ENCODE measurements around the gene RAB11FIP3. TPM values are rescaled to one million over a fixed set of nuclear protein-coding genes. Genes with fewer than 3 reads are reported as not detected.

Gene RAB11FIP3
- total and polyA plus RNA-seq, 9 of the 15 experiments (the other 6 are each of a cell fraction or from before 2014, with no cell fraction given), result 0.46 to 13.1 (median 4.3) TPM

- TF ChIP-seq, protein P1, sequence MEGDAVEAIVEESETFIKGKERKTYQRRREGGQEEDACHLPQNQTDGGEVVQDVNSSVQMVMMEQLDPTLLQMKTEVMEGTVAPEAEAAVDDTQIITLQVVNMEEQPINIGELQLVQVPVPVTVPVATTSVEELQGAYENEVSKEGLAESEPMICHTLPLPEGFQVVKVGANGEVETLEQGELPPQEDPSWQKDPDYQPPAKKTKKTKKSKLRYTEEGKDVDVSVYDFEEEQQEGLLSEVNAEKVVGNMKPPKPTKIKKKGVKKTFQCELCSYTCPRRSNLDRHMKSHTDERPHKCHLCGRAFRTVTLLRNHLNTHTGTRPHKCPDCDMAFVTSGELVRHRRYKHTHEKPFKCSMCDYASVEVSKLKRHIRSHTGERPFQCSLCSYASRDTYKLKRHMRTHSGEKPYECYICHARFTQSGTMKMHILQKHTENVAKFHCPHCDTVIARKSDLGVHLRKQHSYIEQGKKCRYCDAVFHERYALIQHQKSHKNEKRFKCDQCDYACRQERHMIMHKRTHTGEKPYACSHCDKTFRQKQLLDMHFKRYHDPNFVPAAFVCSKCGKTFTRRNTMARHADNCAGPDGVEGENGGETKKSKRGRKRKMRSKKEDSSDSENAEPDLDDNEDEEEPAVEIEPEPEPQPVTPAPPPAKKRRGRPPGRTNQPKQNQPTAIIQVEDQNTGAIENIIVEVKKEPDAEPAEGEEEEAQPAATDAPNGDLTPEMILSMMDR (IDR thresholded peaks at IDR 0.05 in 2 of 3, conservative IDR thresholded peaks at IDR 0.05 in 1 of 3; ENCODE audit: insufficient read depth in 2 of 3, low read depth in 1 of 3, low read length in 3 of 3), result peak in 2 of 3 experiments; percentile 20 to 52; a peak in 3 of 6 replicates
- TF ChIP-seq ZNF354B (CRISPR knock-in tag; IDR thresholded peaks at IDR 0.05), result no peak
- TF ChIP-seq KLF6 (CRISPR knock-in tag; IDR thresholded peaks at IDR 0.05; ENCODE audit: borderline replicate concordance), result no peak
- TF ChIP-seq NELFE (IDR thresholded peaks at IDR 0.05; ENCODE audit: insufficient read depth, insufficient read length), result no peak
- no peak for TF ChIP-seq ASH1L (IDR thresholded peaks at IDR 0.05; ENCODE audit: borderline replicate concordance, low read depth, partially characterized antibody)
- no peak for TF ChIP-seq SREBF1 (IDR thresholded peaks at IDR 0.05; ENCODE audit: borderline replicate concordance, low read depth, low read length)
- TF ChIP-seq, protein P2, sequence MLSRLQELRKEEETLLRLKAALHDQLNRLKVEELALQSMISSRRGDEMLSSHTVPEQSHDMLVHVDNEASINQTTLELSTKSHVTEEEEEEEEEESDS (CRISPR knock-in tag; IDR thresholded peaks at IDR 0.05), result no peak
- TF ChIP-seq HMGN3 (IDR thresholded peaks at IDR 0.05; ENCODE audit: borderline replicate concordance, extremely low read depth, insufficient read length, low read depth, low read length), result no peak
- no peak for TF ChIP-seq SMAD3 (CRISPR knock-in tag; conservative IDR thresholded peaks at IDR 0.05)
- TF ChIP-seq ZNF584 (CRISPR knock-in tag; IDR thresholded peaks at IDR 0.05; ENCODE audit: low read depth), result no peak
- no peak for TF ChIP-seq POLR2AphosphoS5 (IDR thresholded peaks at IDR 0.05; ENCODE audit: control insufficient read depth, insufficient read depth, low read depth, low read length)
- no peak for TF ChIP-seq FOXP1 (CRISPR knock-in tag; IDR thresholded peaks at IDR 0.05)
- TF ChIP-seq, protein P3, sequence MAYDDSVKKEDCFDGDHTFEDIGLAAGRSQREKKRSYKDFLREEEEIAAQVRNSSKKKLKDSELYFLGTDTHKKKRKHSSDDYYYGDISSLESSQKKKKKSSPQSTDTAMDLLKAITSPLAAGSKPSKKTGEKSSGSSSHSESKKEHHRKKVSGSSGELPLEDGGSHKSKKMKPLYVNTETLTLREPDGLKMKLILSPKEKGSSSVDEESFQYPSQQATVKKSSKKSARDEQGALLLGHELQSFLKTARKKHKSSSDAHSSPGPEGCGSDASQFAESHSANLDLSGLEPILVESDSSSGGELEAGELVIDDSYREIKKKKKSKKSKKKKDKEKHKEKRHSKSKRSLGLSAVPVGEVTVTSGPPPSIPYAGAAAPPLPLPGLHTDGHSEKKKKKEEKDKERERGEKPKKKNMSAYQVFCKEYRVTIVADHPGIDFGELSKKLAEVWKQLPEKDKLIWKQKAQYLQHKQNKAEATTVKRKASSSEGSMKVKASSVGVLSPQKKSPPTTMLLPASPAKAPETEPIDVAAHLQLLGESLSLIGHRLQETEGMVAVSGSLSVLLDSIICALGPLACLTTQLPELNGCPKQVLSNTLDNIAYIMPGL (CRISPR knock-in tag; IDR thresholded peaks at IDR 0.05), result no peak
- TF ChIP-seq, protein P4, sequence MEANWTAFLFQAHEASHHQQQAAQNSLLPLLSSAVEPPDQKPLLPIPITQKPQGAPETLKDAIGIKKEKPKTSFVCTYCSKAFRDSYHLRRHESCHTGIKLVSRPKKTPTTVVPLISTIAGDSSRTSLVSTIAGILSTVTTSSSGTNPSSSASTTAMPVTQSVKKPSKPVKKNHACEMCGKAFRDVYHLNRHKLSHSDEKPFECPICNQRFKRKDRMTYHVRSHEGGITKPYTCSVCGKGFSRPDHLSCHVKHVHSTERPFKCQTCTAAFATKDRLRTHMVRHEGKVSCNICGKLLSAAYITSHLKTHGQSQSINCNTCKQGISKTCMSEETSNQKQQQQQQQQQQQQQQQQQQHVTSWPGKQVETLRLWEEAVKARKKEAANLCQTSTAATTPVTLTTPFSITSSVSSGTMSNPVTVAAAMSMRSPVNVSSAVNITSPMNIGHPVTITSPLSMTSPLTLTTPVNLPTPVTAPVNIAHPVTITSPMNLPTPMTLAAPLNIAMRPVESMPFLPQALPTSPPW (CRISPR knock-in tag; IDR thresholded peaks at IDR 0.05), result 0 out of 2 replicates have a peak, but pooled peaks have one; percentile 25
- TF ChIP-seq E2F4 (CRISPR knock-in tag; IDR thresholded peaks at IDR 0.05; ENCODE audit: low read depth), result no peak
- TF ChIP-seq, protein P5, sequence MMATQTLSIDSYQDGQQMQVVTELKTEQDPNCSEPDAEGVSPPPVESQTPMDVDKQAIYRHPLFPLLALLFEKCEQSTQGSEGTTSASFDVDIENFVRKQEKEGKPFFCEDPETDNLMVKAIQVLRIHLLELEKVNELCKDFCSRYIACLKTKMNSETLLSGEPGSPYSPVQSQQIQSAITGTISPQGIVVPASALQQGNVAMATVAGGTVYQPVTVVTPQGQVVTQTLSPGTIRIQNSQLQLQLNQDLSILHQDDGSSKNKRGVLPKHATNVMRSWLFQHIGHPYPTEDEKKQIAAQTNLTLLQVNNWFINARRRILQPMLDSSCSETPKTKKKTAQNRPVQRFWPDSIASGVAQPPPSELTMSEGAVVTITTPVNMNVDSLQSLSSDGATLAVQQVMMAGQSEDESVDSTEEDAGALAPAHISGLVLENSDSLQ (IDR thresholded peaks at IDR 0.05), result peak; percentile 26; the same call in 1 of the 2 replicates
- TF ChIP-seq ZNF253 (CRISPR knock-in tag; conservative IDR thresholded peaks at IDR 0.05), result no peak
- no peak for TF ChIP-seq CBX3 (IDR thresholded peaks at IDR 0.05; ENCODE audit: borderline replicate concordance in 1 of 2, low read length in 2 of 2)
- no peak for TF ChIP-seq NONO (IDR thresholded peaks at IDR 0.05; ENCODE audit: low read depth in 2 of 2, low read length in 1 of 2)
- no peak for TF ChIP-seq ZNF23 (CRISPR knock-in tag; IDR thresholded peaks at IDR 0.05)
Observed at GRCh38 chr16:386641-387156, 38.8 kb upstream of the RAB11FIP3 start (continued).

Data from K562 (cell line).